CD14-positive monocyte (primary cell): ENCODE results near the gene ZNF267. TPM values are rescaled to one million over a fixed set of nuclear protein-coding genes. Genes with fewer than 3 reads are reported as not detected.

Source experiments
- DNase-seq, 3 donors: peaks; one replicate each; pipeline ENCODE4 v3.0.0-alpha.2; 2011 to 2022
- H2AFZ ChIP-seq: 2 replicates; pipeline ENCODE4 v1.6.0; 2012; ENCODE audit warnings: mild to moderate bottlenecking, low read depth, low read length, inconsistent platforms; ENCODE audit not compliant: insufficient read depth, poor library complexity, severe bottlenecking
- H3K27ac ChIP-seq, 2 donors: 1 replicate in 1 of 2; 2 replicates in 1 of 2; pipeline ENCODE4 v1.5.1; 2012 to 2013; ENCODE audit warnings: low read length in 2 of 2, control low read depth in 1 of 2, inconsistent platforms in 1 of 2, low read depth in 1 of 2, mild to moderate bottlenecking in 1 of 2
- H3K27me3 ChIP-seq, 2 donors: one replicate each; pipeline versions ENCODE4 v1.6.0 to v1.6.1; 2011 to 2013; ENCODE audit warnings: low read length in 2 of 2; ENCODE audit not compliant: control insufficient read depth in 2 of 2, insufficient read depth in 2 of 2
- H3K36me3 ChIP-seq, 2 donors: replicated peaks in 1 of 2; 1 replicate in 1 of 2; 2 replicates in 1 of 2; pipeline versions ENCODE4 v1.5.1 to v1.6.1; 2012 to 2013; ENCODE audit warnings: low read length in 2 of 2, control low read depth in 1 of 2, inconsistent platforms in 1 of 2, mild to moderate bottlenecking in 1 of 2; ENCODE audit not compliant: insufficient read depth in 2 of 2, control insufficient read depth in 1 of 2
- H3K4me1 ChIP-seq, 2 donors: 1 replicate in 1 of 2; 2 replicates in 1 of 2; pipeline versions ENCODE4 v1.5.1 to v1.6.1; 2012 to 2013; ENCODE audit warnings: low read length in 2 of 2, control low read depth in 1 of 2, inconsistent platforms in 1 of 2, mild to moderate bottlenecking in 1 of 2, moderate library complexity in 1 of 2; ENCODE audit not compliant: insufficient read depth in 2 of 2, control insufficient read depth in 1 of 2
- H3K4me2 ChIP-seq: replicated peaks from 2 replicates; pipeline ENCODE3; 2012; ENCODE audit warnings: low read length, moderate library complexity, mild to moderate bottlenecking; ENCODE audit not compliant: poor library complexity, severe bottlenecking; ENCODE audit errors: extremely low read depth
- H3K4me3 ChIP-seq, 3 experiments: fragments of 200-600 bp in 1 of 3; sonication (generic) in 1 of 3; replicated peaks in 1 of 3; 1 replicate in 2 of 3; 2 replicates in 1 of 3; pipeline ENCODE4 v1.5.1; 2011 to 2013; ENCODE audit warnings: low read length in 3 of 3, mild to moderate bottlenecking in 3 of 3, control low read depth in 2 of 3, low read depth in 2 of 3, inconsistent platforms in 1 of 3, moderate library complexity in 1 of 3
- H3K79me2 ChIP-seq: 2 replicates; pipeline ENCODE4 v1.6.0; 2012; ENCODE audit warnings: mild to moderate bottlenecking, control low read depth, inconsistent platforms, low read length, moderate library complexity; ENCODE audit not compliant: insufficient read depth
- H3K9ac ChIP-seq: 2 replicates; pipeline ENCODE4 v1.6.0; 2017; ENCODE audit warnings: low read length, mild to moderate bottlenecking; ENCODE audit not compliant: insufficient read depth, poor library complexity, severe bottlenecking
- H3K9me3 ChIP-seq, 2 donors: replicated peaks in 1 of 2; 1 replicate in 1 of 2; 2 replicates in 1 of 2; pipeline versions ENCODE4 v1.5.1 to v1.6.1; 2012 to 2013; ENCODE audit warnings: low read length in 2 of 2, control low read depth in 1 of 2; ENCODE audit not compliant: control insufficient read depth in 1 of 2, insufficient read depth in 1 of 2
- H4K20me1 ChIP-seq: 2 replicates; pipeline ENCODE4 v1.6.0; 2012; ENCODE audit warnings: mild to moderate bottlenecking, low read length, control low read depth, moderate library complexity; ENCODE audit not compliant: insufficient read depth
- H3K27ac Mint-ChIP-seq, 7 donors: one replicate each; pipeline ENCODE4 v1.8.0; 2020; ENCODE audit warnings: mild to moderate bottlenecking in 7 of 7, mixed read lengths in 7 of 7, moderate library complexity in 6 of 7, inconsistent platforms in 2 of 7
- H3K27me3 Mint-ChIP-seq, 3 donors: one replicate each; pipeline ENCODE4 v1.8.0; 2021 to 2022; ENCODE audit warnings: low read depth in 3 of 3, mild to moderate bottlenecking in 3 of 3, mixed read lengths in 3 of 3, moderate library complexity in 3 of 3, inconsistent platforms in 1 of 3
- H3K36me3 Mint-ChIP-seq, 2 donors: one replicate each; pipeline ENCODE4 v1.8.0; 2020; ENCODE audit warnings: mixed read lengths in 2 of 2, inconsistent platforms in 1 of 2, mild to moderate bottlenecking in 1 of 2
- H3K4me1 Mint-ChIP-seq: one replicate; pipeline ENCODE4 v1.8.0; 2020; ENCODE audit warnings: mild to moderate bottlenecking, mixed read lengths
- H3K4me3 Mint-ChIP-seq, 2 donors: one replicate each; pipeline ENCODE4 v1.8.0; 2020; ENCODE audit warnings: mild to moderate bottlenecking in 2 of 2, mixed read lengths in 2 of 2, moderate library complexity in 1 of 2
- H3K9me3 Mint-ChIP-seq, 7 donors: one replicate each; pipeline ENCODE4 v1.8.0; 2020 to 2022; ENCODE audit warnings: mixed read lengths in 7 of 7, mild to moderate bottlenecking in 6 of 7, moderate library complexity in 6 of 7, inconsistent platforms in 2 of 7
- CTCF ChIP-seq: fragments of 200-600 bp; IDR thresholded peaks from one replicate; pipeline ENCODE4 v1.8.0; 2022; ENCODE audit warnings: antibody characterized with exemption, mild to moderate bottlenecking
- WGBS: methylation state at CpG from one replicate; pipeline ENCODE4 v1.1.5; 2013; ENCODE audit warnings: missing lambda C conversion rate; ENCODE audit not compliant: insufficient coverage; 5-methylcytosine and 5-hydroxymethylcytosine counted together
- intact Hi-C, 2 donors: fragments of 100-400 bp; cut with micrococcal nuclease; formaldehyde crosslinking; loops; one replicate each; pipeline versions ENCODE4 v1.15.0 to v1.15.1; 2023
- polyA plus RNA-seq, 3 donors: library from polyadenylated mRNA; depleted of rRNA in 1 of 3; unstranded in 2 of 3; stranded (reverse) in 1 of 3; fragments of 300-500 nt in 2 of 3; fragments of >200 nt in 1 of 3; fragmentation: Illumina TruSeq in 2 of 3; gene quantifications; 1 replicate in 2 of 3; 2 replicates in 1 of 3; pipeline ENCODE4 v1.2.3, GENCODE V29; 2012 to 2021

The ZNF267 gene
- polyA plus RNA-seq, 3 donors = 13.5 to 23.8 (median 18.0) TPM

- Histone ChIP-seq H2AFZ (no peak overlapping the region), H3K9ac (no peak overlapping the region), H3K27me3 (no peaks in the 10 kb centered on the region), H4K20me1 (no peaks in the 10 kb centered on the region), H3K9me3 (peaks cover 24 to 26% of the 10 kb centered on the region in 2 donors), H3K4me2 (no peak overlapping the region), H3K36me3 (no peaks in the 10 kb centered on the region), H3K4me3 (no peak overlapping the region), H3K79me2 (no peaks in the 10 kb centered on the region), H3K4me1 (no peaks in the 10 kb centered on the region), H3K27ac (no peak overlapping the region)
- DNase-seq = no peak
- intact Hi-C loops = no loop called here
- no CpG with 5 or more reads among the region's 2 CpGs for WGBS
- Mint-ChIP-seq H3K4me3 (no peak overlapping the region), H3K4me1 (no peaks in the 10 kb centered on the region), H3K36me3 (no peaks in the 10 kb centered on the region), H3K27ac (no peak overlapping the region), H3K9me3 (peaks cover 16 to 33% (median 24%) of the 10 kb centered on the region in 7 donors), H3K27me3 (peaks cover 4 to 6% (median 5%) of the 10 kb centered on the region in 3 donors)
- no peak for TF ChIP-seq CTCF
Observed at GRCh38 chr16:31853291-31853690, 20.3 kb upstream of the ZNF267 start.

DNA sequence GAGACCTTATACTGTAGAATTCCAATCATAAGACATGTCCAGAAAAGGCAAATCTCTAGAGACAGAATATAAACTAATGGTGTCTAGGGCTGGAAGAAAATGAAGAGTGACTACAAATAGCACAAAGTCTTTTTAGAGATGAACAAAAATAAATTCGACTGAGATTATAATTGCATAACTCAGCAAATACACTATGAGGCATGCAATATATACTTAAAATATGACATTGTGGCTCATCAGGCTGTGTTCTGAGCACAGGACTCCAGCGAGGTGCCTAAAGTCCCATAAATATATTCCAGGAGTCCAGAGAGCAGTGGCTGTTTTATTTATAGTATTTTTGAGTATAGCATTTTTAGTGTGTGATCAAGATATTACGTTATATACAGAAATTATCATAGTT is 13.1 kb upstream of the ZNF267 start:
- WGBS = no CpG with 5 or more reads among the region's 3 CpGs
- no peaks in the 10 kb centered on the region for H4K20me1 ChIP-seq

More for the DNA sequence above, 13.1 kb upstream of the ZNF267 start:
- H3K4me2 ChIP-seq = no peak overlapping the region
- intact Hi-C loops = loop anchor here in 1 of 2 donors (10.0 kb wide), 1 partner anchor 876 kb away; the partner anchor contains the start of gene HSD3B7
- no peak overlapping the region for H3K4me3 ChIP-seq
- H3K36me3 Mint-ChIP-seq = no peaks in the 10 kb centered on the region
- no peaks in the 10 kb centered on the region for H3K79me2 ChIP-seq
- no peaks in the 10 kb centered on the region for H3K4me1 ChIP-seq
- no peak overlapping the region for H3K27ac Mint-ChIP-seq
- H3K27ac ChIP-seq = no peak overlapping the region
- H3K4me1 Mint-ChIP-seq = no peaks in the 10 kb centered on the region
- H3K4me3 Mint-ChIP-seq = no peak overlapping the region
- no peak for TF ChIP-seq CTCF
- no peak overlapping the region for H2AFZ ChIP-seq
- H3K36me3 ChIP-seq = no peaks in the 10 kb centered on the region
- DNase-seq = no peak
- H3K27me3 ChIP-seq = no peaks in the 10 kb centered on the region
- no peak overlapping the region for H3K9ac ChIP-seq
- H3K9me3 ChIP-seq = no peaks in the 10 kb centered on the region
- H3K9me3 Mint-ChIP-seq = peaks cover 0 to 4% (median 0%) of the 10 kb centered on the region in 7 donors
- peaks cover 8 to 14% (median 9%) of the 10 kb centered on the region in 3 donors for H3K27me3 Mint-ChIP-seq
